ENCODE results near the gene DLG2.

GRCh38 chr11:83545494-83546260, 2081.5 kb downstream of the DLG2 start:
- no peak for TF ChIP-seq CTCF (IDR thresholded peaks at IDR 0.05; ENCODE audit: low read length)
- no peak for TF ChIP-seq EZH2 (IDR thresholded peaks at IDR 0.05; ENCODE audit: borderline replicate concordance, low read length)

All from OCI-LY1 (cell line).